Activated naive CD4-positive, alpha-beta T cell treated with Interleukin-2 at 50 U/mL for 16 hours (primary cell): ENCODE measurements around the gene MAP2K4.
A peak's percentile ranks its signal among the peaks of the same experiment; 100 is the strongest.
"Not testable (repeated sequence)": the region's sequence is repeated elsewhere in the genome, so short reads cannot be mapped to it uniquely, and the experiment has no call there.

ENCODE experiments used
- DNase-seq: peaks from one replicate; pipeline ENCODE4 v3.0.0-alpha.2; 2020

Gene MAP2K4

DNA sequence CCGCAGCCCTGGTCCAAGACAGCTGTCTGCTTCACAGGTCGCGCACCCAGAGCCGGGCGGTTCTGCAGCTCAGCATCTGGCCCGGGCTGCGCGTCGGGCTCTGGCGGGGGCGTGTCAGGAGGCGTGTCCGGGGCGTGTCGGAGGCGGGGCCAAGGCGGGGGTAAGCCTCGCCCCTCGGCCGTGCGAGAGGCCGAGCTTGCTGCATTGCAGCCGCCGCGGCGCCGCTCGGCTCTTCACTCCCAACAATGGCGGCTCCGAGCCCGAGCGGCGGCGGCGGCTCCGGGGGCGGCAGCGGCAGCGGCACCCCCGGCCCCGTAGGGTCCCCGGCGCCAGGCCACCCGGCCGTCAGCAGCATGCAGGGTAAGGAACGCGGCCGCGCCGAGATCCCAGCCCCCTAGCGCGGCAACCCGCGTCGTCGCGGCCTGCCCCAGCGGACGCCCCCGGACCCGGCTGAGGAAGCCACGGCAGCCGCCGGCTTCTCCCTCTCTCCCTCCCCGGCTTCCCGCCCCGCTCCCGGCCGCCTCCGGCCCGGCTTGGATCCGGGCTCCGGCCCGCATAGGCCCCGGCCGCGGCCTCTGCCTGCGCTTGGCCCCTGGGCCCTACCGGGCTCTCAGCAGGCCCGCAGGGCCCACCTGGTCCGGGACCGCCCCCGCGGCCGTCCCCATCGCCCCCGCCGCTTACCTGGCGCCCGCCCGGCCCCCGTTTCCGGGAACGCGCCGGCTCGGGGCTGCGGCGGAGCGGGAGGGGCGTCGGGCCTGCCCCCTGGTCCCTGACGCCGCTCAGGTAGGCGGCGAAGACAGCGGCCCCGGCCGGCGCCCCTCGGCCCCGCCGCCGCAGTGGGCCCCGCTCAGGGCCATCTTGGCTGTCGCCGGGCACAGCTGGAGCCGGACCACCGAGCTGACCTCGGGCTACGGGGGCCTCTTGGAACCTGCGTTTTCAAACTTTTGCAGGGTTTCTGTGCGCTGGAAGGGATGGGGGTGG lies at the start of gene MAP2K4:
Gene MAP2K4, plus strand, starts transcription at position 236 of the 981 bp plus-strand sequence. Its CDS starts 10 bp downstream, at position 246.
- DNase-seq = peak; percentile 96

DNA sequence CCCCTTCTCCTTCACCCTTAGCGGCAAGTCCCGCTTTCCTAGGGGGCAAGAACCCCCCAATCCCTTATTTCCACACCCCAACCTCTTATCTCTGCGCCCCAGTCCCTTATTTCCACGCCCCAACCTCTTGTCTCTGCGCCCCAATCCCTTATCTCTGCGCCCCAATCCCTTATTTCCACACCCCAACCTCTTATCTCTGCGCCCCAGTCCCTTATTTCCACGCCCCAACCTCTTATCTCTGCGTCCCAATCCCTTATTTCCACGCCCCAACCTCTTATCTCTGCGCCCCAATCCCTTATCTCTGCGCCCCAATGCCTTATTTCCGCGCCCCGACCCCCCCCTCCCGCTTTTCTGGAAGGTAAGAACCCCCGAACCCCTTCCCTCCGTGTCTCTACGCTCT lies 47.9 kb upstream of the MAP2K4 start:
- DNase-seq = not testable (repeated sequence)

DNA sequence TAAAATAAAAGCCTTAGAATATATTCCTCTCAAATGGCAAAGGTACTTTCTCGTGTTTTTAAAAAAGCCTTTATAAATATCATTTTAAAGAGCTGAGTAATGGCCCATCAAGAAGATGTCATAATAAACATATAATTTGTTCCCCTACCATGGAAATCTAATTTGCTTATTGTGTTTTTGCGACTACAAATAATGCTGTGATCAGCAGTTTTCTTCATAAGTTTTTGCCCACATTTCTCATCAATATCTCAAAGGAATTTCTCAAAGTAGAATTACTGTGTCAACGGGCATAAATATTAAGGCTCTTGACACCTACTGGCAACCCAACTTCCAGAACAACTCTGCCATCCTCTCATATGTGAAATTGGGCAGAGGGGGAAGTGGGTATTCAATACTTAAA lies 40.9 kb upstream of the MAP2K4 start:
- DNase-seq = no peak

DNA sequence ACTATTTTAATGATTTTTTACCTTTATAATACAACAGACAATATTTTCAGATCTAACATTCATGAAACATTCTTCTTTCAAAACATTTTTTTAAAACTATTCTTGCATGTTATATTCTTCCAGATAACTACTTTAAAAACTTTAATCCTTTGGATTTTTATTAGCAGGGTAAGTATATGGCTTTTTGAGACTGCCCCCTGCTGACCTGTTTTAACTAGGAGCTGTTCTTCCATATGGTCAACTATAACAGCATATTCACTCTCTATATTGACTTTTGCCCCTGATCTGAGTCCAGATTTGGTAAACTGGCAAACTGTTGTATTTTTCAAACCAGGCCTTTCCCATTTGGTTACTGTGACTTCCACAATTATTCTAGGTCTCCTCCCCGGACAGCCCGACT lies 39.9 kb upstream of the MAP2K4 start:
- DNase-seq = no peak

DNA sequence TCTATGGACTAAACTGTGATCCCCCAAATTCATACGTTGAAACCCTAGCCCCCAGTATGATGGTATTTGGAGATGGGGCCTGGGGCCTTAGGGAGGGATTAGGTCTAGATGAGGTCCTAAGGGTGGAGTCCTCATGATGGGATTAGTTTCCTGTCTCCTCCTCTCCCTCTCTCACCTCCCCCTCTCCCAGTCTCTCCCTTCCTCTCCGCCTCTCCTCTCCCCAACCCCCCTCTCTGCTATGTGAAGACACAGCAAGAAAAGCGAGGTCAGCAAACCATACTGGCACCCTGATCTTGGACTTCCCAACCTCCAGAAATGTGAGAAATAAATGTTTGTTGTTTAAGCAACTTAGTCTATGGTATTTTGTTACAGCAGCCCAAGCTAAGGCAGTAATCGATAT lies 38.8 kb upstream of the MAP2K4 start:
- no peak for DNase-seq

DNA sequence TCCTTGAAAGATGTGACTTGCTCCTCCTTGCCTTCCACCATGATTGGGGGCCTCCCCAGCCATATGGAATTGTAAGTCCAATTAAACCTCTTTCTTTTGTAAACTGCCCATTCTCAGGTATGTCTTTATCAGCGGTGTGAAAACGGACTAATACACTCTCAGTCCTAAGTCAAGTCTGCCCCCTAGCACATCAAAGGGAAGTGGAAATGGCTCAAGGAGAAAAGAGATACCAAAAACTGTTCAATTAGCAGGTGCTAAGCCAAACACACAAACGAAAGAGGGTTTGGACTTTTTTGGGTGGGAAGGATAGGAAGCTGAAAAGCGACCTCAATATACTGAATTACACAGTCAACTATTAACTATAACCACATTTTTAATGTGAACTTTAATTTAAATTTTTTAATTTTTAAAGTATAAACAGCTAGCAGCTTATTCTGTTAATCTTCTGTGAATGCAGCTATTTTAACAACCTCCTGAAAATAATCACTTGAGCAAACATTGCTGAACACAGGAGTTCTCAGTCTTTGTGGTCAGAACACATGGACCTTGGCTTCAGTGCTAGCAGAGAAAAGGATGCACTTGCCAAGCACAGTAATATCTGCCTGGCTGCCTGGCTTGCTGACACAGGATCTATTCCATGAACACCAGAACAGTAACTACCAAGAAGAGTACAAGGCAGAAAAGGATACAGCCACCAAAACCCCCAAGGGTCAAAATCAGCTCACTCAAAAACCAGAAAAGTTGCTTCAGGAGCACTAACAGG lies 34.3 kb upstream of the MAP2K4 start:
- no peak for DNase-seq

DNA sequence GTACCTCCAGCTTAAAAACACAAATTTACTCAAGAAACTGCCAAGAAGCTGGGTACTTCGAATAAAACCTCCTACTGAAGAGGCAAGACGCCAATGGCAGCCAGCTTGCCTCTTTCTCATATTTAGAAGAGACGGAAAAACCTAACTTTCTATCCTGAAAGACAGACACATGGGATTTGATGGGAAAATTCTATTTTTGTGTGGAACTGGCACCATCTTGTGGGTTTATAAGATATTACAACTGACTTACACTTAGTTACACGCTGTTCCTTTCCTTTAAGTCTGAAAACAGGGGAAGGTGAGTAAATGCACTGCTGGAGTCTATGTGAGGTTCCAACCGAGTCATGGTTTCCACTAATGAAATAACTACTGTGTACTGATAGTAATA lies 33.7 kb upstream of the MAP2K4 start:
- no peak for DNase-seq

DNA sequence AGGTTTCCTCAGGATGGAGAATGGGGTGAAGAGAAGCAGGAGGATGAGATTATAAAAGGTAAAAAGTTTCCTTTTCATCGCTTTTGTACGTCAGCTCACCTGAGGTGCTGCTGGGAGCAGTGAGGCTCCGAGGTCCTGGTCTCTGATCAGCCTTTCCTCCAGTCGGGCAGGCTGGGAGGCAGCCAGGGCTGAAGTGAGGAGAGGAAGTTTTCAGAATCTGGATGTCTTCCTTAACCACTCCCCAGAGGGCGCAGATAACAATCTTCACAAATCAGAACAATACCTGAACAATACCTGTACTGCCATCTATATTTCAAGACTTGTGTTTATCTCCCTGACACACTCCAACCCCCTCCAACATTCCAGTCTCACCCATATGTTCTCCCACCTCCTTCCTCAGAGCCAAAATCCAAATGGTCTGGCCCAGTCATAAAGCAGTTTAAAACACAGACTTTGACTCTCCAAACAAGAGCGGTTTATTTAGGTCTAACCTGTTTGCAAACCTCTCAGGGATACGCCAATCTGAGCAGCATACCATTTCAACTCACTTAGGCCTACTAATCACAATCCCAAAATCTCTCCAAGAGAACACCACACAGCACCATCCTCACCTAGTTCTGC lies 30.2 kb upstream of the MAP2K4 start:
- no peak for DNase-seq

DNA sequence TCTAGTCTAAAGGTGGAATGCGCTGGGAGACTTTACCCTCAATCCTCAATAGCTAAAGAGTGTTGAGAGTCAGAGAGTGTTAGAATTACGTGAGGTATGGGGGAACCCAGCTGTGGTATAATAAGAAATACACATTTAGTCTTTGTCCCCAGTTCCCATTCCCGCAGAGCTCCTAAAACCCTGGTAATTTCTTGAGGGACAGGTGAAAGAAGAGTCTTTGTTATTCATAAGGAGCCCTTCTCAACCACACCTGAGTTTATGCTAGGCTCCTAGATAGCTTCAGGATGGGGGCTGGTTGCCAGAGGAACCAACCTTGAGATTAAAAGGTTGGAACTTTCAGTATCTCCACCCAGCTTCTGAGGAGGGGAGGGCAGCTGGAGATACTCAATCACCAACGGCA lies 29.2 kb upstream of the MAP2K4 start:
- no peak for DNase-seq

DNA sequence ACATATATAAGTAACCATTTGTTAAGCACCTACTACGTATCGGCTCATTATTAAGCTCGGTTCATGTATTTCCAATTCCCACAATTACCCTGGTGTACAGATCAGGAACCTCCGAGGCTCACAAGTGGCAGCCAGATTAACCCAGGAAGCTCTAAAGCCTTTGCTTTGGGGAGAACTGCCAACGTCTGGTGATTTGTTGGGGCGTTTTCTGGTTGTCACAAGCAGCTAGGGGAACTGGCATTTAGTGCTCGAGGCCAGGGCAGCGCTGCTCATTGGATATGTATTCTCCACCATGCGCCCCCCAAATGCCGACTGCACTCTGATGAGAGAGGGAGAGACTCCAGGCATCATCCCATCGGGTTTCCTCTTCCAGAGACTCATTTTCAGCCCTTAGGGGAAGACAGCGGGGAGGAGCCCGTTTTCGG lies 23.9 kb upstream of the MAP2K4 start:
- no peak for DNase-seq

DNA sequence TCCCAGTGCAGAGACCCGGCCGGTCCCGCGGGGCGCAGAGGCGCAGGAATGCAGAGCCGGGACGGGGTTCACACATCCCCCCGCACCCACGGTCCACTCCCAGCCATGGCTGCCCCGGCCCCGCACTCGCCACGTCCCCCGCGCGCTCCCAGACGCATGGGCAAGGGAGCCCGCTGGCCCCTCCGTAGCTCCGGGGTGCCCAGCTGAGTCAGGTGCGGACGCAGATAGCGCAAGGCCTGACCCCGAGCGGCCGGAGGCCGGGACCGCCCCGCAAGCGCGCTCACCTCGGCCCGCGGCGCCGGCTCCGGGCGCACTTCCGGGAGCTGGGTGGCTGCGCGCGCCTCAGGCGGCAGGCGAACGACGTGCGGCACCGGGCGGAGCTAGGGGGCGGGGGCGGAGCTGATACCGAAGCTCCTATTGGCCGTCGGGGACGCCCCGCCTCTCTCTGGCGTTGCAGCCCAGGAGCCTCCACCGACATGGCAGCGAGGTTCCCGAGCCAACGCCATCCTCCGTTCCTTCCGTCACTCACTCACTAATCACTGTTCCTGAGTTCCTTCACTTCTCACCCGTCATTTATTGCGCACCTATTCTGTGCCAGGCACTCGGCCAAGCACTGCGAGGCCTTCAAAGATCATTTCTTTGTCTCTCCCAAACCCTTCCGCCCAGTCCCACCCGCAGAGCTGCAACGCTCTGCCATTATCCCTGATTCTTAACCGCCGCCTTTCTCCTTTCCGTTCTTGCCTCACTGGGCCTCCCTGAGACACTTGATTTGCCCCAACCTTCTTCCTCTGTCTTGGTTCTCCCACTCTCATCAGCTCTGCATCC lies 23.3 kb upstream of the MAP2K4 start, which contains the start of gene ZNF18:
Gene ZNF18, minus strand, starts transcription at position 329 of the 825 bp plus-strand sequence. CDS start 4,646 bp downstream, outside the sequence.
- DNase-seq = peak; percentile 97

DNA sequence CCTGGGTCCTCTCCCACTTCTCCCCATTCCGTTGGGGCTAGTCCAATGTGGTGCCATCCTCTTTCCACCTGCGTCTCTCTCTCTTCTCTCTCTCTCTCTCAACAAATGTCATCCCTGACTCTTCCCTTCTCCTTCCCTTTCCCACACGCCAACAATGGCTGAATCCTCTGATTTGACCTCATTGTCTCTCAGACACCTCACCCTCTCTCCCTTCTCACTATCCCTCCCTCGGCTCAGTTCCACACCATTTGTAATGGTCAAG lies 22.8 kb upstream of the MAP2K4 start:
- no peak for DNase-seq

DNA sequence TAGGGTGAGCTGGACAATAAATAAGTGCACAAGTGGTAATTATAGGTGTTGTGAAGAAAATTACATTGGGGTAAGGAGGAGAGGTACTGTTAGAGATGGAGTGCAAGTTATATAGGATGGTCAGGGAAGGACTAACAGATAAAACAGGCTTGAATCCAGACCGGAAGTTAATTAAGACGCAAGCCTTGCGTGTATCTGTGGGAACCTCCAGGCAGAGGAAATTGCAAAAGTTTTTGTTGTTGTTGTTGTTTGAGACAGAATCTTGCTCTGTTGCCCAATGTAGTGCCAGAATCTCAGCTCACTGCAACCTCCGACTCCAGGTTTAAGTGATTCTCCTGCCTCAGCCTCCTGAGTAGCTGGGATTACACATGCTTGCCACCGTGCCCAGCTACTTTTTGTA lies 21.0 kb upstream of the MAP2K4 start:
- no peak for DNase-seq

DNA sequence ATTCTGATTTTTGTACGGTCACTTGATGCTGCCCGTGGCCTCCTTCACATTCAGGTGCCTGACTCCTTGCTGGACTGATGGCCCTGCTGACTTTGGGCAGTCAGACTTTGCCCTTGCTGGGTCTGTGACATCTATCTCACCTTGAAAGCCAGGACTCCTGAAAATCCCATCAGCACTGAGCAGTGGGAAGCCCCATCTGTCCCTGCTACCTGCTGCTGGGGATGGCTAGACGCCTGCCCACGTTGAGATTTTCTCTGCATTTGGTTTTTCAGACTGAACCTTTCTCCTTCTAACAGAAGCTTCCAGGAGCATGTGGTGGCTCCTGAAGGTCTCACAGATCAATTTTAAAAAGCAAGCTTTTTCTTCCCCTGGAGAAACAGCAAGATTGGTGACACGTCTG lies 13.2 kb upstream of the MAP2K4 start:
- no peak for DNase-seq

DNA sequence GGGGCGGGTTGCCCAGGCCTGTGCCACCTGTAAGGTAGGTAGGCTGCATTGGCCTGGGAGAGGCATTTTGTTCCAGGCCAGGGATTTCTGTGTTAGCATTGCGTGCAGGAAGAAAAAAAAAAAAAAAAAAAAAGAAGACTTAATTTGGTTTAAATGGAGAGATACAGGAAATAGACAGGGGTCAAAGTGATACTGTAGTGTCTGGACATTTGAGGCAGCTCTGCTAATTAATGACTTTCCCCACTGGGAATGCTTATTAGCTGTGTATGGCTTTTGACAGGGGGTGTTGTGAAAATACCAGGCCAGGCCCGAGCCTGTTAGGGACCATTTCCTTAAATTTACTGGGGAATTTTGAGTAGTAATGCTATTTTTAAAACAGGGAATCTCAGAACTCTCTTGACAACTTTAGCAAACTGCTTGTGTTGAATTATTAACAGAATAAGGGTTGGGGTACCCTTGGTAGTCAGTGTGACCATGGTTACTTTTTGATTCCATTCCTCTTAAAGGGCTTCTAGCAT lies 1.0 kb downstream of the MAP2K4 start:
- DNase-seq = no peak

DNA sequence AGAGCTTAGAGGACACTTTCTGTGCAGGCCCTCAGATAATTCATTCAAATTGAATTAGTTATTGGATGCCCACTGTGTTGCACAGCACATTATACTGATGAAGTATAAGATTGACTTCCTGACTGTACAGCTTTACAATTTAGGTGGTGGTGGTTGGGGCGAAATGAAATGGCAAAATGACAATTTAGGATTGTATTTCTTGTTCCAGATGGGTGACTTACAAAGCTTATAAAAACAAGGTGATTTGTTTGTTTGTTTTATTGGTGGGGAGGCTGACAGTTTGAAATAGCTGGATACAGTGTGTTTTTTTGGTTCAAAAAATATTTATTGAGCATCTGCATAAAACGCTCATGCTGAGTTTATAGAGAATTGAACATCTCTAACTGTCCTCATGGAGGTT lies 1.6 kb downstream of the MAP2K4 start:
- DNase-seq = no peak

DNA sequence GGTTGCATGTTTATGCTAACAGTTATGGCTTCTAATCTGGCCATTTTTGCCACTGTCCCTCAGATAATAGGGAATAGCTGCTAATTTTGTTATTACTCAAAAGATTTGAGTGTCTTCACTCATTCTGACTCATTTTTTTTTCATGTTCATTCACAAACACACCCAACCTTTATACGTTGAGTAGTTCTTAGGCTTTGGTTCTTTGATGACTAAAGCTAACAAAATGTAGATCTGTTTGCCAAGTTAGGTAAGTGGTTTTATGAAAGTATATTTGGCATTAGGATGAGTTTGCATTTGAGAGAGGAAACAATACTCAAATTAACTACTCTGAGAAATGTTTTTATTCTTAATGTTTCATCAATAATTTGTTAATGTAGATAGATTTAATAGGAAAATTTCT lies 3.6 kb downstream of the MAP2K4 start:
- no peak for DNase-seq

DNA sequence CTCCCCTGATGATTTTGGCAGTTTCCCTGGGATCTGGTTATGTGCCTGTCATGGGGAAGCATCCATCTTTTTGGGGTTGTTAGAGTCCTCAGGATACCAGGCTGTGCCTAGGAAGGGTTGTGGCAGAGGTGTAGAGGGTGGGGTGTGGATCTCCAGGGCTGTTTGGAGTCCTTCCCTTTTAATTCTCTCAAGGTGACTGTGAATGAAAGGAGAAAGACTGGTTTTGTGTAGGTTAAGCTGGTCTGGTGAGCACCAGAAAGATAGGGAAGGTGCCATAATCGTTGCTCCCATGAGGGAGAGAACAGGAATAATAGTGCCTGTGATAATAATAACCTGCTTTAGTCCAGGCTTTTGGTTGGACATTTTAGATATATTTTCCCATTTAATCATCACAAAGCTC lies 7.0 kb downstream of the MAP2K4 start:
- DNase-seq = no peak

DNA sequence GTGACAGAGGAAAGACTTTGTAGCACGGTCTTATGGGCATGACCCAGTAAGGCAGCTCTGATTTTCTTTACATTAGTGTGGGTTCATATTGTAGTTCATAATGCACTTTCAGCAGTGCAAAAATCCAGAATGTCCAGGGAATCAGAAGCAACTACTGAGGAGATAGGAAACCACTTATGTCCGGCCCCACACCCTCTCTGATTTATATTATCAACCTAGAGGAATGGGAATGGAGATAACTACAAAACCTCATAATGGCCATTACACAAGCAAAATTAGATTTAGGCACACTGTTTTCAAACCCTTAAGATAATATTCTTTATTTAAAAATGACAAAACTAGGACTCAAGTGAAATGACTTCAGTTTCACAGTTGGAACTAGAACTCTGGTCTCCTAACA lies 7.9 kb downstream of the MAP2K4 start:
- no peak for DNase-seq

DNA sequence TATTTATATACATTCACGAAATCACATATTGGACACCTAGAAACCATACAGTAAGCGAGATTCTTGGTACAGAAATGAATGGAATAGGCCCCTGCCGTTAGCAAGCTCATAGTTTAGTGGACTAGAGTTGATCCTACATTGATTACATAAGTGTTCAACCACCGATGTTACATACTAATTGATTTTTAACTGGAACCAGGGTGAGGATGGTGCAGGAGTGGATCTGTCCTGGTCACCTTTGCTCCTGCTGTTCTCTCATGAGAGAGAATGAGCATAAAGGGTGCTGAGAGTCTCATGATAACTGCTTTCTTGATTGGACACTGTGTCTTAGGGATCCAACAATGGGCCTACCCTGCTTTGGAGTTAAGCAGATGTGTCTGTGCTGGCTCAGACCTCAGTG lies 13.9 kb downstream of the MAP2K4 start:
- no peak for DNase-seq

DNA sequence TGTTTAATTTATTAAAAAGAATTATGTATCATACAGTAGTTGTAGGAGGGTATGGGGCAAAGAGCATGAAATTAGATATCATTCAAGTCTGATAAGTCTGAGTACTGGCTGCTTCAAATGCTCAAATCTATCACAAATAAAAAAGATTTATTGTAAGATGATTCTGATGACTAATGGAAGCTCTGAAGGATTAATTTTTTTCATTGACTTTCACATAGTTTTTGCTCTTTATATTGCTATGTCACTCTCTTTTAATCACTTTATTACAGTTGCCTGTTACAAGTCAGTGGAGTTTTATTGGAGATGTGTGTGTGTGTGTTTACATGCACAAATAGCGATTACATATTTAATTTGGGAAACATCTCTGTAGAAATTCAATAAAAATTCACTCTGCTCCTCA lies 15.0 kb downstream of the MAP2K4 start:
- no peak for DNase-seq

DNA sequence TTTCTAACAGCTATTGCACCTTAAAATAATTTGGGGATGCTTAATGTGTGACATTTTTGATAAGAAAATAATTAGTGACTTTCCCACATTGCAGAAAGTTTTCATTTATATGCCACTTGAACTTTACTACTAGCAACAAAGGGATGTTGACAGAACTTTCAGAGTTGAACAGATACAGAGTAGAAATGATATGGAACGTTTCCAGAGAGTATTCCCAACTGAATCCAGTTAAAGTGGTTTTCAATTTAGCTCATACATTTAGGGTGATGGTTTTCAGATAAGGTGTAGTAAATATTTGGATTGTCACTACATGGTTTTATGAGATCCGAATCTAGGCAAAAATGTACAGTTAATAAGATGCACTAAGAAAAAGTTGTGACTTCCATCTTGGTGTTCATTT lies 17.3 kb downstream of the MAP2K4 start:
- DNase-seq = no peak

DNA sequence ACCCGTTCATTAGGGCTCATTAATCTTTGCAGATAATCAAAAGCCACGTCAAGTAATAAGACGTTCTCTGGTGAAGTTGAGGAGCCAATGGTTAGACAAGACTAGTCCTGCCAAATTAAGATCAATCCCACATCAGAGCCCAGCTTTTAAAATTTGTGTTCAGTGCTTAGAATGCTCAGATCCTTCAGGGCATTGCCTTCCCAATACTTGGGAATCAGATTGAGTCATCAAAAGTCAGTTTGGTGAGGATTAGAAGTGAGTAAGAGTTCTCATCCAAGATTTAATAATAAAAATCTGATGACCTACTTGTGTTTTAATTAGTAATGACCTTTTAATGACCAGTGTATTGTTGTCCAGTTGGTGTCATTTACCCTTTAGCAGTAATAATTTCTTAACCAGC lies 19.8 kb downstream of the MAP2K4 start:
- DNase-seq = no peak
